GM19438 (cell line): ENCODE measurements around the gene PLIN3.
"Not testable (repeated sequence)": the region's sequence is repeated elsewhere in the genome, so short reads cannot be mapped to it uniquely, and the experiment has no call there.

Experiments used
- ATAC-seq: cut with Tn5 transposase; IDR thresholded peaks from one replicate; pipeline ENCODE4 v1.9.1; 2021; ENCODE audit warnings: low read depth; ENCODE audit not compliant: unreplicated experiment

Gene PLIN3

GRCh38 chr19:4851551-4852290 is 15.7 kb downstream of the PLIN3 start:
- ATAC-seq, result no peak

- ATAC-seq, result no peak
Measured at GRCh38 chr19:4849019-4849418, 18.4 kb downstream of the PLIN3 start.

- no peak for ATAC-seq
Measured at GRCh38 chr19:4847190-4847973, 20.1 kb downstream of the PLIN3 start.

GRCh38 chr19:4845975-4846374 is 21.5 kb downstream of the PLIN3 start:
- ATAC-seq, result not testable (repeated sequence)

- no peak for ATAC-seq
Measured at GRCh38 chr19:4844348-4845179, 22.9 kb downstream of the PLIN3 start.

GRCh38 chr19:4843647-4843965 is 23.9 kb downstream of the PLIN3 start:
- ATAC-seq, result no peak

GRCh38 chr19:4839192-4839591 is 28.3 kb downstream of the PLIN3 start:
- ATAC-seq, result no peak

- no peak for ATAC-seq
Measured at GRCh38 chr19:4832776-4833175, 34.7 kb downstream of the PLIN3 start.

- not testable (repeated sequence) for ATAC-seq
Measured at GRCh38 chr19:4831979-4832340, 35.5 kb downstream of the PLIN3 start.

GRCh38 chr19:4831304-4831978 is 36.0 kb downstream of the PLIN3 start, which contains the start of gene TICAM1:
TICAM1 (minus strand) TSS chr19:4831712; CDS start chr19:4818377, 13,335 bp downstream.
- no peak for ATAC-seq

- ATAC-seq, result no peak
Measured at GRCh38 chr19:4830768-4831265, 36.6 kb downstream of the PLIN3 start.

GRCh38 chr19:4830332-4830731 is 37.1 kb downstream of the PLIN3 start:
- ATAC-seq, result no peak

GRCh38 chr19:4829001-4829712 is 38.3 kb downstream of the PLIN3 start:
- ATAC-seq, result no peak

- no peak for ATAC-seq
Measured at GRCh38 chr19:4823577-4823976, 43.9 kb downstream of the PLIN3 start.

GRCh38 chr19:4822354-4822753 is 45.1 kb downstream of the PLIN3 start:
- ATAC-seq, result not testable (repeated sequence)

GRCh38 chr19:4821265-4821664 is 46.2 kb downstream of the PLIN3 start:
- no peak for ATAC-seq

- no peak for ATAC-seq
Measured at GRCh38 chr19:4817467-4818277, 49.8 kb downstream of the PLIN3 start.

- no peak for ATAC-seq
Measured at GRCh38 chr19:4816950-4817278, 50.6 kb downstream of the PLIN3 start.
